HG03045 (cell line): ENCODE results near the gene AUTS2.

ENCODE experiments used
- ATAC-seq: cut with Tn5 transposase; IDR thresholded peaks from one replicate; pipeline ENCODE4 v1.9.1; 2021; ENCODE audit warnings: mild to moderate bottlenecking, moderate library complexity; ENCODE audit not compliant: unreplicated experiment

Gene AUTS2

DNA sequence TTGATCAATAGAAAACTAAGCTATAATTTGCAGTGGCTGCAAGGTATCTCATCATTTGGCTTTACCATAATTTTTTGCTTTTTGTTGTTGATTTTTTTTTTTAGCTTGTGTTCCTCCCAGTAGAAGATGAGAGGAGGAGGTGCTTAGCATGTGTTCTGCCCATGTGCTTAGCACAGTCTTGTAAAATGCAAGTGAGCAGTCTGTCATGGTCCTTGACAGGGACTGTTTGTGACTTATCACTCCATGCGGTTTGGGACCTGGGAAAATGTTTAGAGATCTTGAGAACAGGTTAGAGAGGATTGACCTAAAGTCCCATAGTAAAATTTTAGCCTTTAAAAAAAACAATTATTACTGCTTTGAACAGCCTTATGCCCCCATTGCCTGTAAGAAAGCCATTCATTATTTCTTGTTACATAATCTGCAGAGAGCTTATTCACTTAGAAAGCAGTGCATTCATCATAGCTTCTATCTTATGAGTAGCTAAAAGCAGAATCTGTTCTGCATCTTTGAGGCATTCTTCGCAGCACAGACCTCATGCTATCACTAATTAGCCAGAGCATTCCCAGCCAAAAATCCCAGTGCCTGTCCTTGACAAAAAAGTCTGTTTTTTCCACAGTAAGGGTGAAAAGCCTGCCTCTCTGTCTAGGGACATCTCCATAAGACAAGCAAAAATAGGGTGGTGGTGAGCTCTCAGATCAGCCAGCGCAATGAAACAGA lies 784.9 kb downstream of the AUTS2 start:
- no peak for ATAC-seq

DNA sequence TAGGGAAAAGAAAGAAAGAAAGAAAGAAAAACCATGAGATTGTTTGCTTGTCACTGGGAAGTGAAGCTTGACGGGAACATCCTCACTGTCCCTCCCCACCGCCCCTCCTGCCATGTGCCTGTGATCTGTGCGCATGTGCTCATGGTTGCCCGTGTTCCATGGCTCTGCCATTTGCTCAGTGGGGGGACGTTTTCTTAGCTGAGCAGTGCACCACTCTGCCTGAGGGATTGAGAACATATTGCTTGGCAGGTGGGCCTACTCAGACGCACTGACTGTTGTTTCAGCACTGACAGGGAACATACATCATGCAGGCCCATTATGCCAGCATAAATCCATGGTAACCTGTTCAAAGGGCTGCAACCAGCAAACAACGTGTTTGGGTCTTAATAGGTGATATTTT lies 785.7 kb downstream of the AUTS2 start:
- ATAC-seq, result no peak

DNA sequence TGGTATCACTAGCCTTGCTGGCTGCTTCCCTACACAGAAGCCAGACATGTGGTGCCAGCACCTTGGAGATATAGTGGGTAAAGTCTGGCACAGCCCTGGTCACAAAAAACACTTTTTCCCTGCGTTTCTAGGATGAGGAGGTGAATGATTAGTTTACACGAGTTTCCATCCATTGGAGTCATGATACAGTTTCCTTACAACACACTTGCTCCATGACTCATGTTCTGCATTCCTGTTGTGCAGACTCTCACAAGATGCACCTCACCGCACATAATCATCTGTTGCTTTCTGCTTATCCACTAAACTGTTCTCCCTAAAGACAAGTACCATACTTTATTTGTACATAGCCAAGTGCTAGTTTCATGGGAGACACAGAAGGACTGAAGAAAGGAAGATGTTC lies 786.6 kb downstream of the AUTS2 start:
- ATAC-seq, result no peak

DNA sequence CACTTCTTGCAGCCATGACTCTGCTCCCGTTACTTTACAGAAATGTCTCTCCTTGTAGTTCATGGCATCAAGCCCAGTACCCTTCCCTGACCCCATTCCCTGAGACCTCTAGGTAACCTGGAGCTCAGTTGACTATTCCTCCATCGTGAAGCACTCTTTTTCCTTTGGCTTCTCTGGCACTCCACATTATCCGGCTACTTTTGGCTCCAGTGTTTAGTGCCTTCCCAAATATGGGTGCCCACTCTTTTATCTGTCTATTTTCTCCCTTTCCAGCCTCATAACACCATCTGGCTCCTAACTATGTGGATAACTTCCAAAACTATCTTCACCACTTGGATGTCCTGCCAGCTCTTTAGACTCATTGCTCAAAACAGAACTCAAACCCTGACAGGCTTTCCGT lies 788.9 kb downstream of the AUTS2 start:
- ATAC-seq, result no peak

DNA sequence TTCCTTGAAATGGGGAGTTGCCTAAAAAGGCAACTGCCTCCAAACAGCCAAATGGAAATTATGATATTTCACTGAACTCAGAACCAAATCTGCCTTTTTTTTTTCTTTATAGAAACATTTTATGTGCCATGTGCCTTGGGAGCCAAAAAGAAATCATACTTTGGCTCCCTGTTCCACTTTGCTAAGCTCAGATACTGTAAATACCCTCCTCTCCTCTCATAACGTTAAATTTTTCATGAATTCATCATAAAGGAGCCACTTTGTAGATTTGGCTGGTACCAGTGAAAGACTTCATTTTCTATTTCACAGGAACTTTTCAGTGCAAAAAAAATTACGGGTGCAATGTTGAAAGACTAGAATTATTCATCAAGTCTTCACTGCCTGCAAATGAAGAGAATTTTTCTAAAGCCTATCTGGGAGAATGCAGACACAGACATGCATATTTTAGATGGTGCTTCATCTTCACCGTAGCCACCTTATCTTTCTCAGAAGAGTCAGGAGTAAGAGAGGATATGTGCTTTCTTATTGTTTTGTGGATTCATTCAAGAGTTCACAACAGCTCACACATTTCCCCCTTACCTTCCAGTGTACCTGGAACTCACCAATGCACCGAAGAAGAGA lies 791.4 kb downstream of the AUTS2 start:
- ATAC-seq, result no peak

DNA sequence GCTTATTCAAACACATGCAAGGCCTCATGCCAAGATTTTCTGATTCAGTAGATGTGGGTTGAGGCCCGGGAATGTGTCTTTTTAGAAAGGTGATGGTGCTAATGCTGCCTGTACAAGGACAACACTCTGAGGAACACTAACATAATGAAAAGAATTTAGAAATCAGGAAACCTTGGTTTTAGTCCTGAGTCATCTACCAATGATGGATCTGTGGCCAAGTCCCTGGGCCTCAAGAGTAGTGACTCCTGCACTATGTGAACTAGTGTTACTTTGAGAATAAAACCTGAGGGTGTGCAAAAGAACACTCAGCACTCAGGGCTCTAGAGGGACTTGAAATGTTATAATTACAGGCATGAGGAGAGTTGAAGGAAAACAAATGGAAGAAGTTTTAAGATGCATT lies 792.0 kb downstream of the AUTS2 start:
- ATAC-seq, result no peak

DNA sequence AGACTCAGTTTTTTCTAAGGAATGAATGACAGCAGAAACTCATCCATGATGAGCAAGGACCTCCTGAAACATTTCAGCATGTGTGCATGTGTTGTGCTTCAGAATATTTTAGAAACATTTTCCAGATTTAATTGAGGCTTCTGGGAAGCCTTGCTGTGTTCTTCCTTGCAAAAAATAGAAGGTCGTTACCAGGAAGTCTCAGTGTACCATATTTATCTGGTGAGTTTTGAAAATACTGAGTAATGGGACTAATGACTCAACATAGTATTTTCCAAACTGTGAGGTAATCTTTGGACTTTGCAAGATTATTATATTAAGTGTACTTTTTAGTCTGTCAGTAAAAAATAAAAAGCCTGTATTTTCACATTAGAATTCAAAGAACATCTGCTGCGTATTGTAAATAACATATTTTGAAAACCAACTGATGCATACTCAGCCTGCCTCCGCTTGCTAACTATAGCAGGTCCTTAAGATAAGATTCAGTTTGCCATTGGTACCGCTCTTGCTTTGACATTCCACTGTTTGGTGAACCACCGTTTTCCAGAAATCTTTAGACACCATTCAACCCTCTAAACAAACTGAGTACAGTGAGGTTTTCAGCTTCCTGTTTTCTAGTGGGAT lies 794.1 kb downstream of the AUTS2 start:
- ATAC-seq, result no peak

DNA sequence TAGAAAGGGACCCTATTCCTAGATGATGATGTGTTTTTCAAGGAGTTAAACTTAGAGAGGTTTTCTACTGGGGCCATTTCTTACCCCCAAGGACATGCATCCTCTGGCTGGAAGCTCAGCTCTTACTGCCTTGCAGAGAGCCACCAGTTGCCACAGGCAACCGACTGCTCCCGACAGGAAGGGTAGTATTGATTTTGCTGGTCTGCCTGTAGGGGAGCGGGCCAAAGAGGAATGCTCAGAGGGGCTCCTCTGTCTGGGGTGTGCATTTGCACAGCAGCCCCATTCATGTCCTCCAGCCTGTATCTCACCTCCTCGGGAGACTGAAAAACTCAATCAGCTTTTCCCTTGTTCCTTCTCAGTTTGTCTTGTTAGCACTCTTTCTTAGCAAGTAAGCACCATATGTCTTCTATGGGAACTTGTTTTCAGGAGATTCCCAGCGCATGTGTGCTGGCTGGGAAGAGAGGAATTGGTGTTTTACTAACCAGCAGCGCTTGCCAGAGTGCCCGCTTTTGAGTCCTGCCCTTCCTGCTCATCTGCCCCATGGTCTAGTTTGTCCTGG lies 794.7 kb downstream of the AUTS2 start:
- no peak for ATAC-seq

DNA sequence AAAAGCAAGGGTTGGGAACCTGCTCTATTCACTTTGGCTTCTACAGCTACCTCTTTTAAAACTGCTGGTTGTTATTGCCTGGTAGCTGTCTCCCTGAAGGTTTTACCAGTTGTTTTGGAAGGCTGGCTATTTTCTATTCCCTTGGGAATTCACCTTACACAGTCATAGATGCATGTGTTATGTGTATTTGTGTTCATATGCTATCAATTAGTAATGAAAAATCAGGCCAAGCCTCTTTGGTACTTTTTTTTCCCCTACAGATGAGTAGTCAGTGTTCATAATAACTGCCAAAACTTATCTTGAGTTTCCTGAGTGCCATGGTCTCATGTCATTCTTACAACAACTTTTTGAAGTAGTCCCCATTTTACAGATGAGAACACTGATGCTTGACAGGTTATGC lies 795.7 kb downstream of the AUTS2 start:
- no peak for ATAC-seq

DNA sequence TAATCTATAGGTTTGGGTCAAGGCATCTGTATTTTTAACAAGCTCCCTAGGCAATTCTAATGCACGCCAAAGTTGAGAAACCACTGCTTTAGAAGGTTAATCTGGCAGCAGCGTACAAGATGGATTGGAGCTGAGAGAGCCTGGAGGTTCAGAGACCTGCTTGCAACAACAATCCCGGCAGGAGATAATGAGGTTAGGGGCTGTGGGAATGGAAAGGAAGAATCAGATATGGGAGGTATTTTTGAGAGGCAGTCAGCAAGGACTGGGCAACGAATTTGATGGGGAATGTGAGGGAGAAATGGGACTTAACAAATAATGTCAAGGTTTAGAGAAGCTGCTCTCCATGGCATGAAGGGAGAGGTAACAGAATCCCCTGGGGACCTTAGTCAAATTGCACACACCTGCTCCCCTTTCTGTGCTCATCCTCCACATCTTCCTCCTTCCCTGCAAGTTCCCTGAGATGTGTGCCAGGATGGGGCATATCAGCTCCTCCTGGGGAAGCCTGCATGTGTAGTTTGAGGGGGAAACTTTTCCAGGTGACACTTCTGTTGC lies 802.6 kb downstream of the AUTS2 start:
- ATAC-seq, result no peak

DNA sequence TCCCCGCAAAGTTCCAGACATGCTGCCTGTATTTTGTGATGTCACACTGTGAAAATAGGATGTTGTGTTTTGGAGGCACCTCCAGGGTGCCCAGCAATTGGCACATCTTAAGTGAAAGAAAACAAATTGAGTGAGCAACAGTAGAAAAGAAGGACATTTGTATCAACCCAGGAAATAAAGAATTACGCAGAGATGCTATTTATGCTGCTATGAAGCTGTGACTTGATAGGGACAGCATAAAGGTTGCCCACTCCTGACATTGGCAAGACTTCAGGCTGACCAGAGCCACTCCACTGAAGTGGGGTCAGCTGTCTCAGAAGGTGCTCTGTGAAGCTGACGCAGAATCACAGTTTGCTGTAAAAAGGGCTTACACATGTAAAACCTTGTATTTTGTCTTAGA lies 803.8 kb downstream of the AUTS2 start:
- no peak for ATAC-seq

DNA sequence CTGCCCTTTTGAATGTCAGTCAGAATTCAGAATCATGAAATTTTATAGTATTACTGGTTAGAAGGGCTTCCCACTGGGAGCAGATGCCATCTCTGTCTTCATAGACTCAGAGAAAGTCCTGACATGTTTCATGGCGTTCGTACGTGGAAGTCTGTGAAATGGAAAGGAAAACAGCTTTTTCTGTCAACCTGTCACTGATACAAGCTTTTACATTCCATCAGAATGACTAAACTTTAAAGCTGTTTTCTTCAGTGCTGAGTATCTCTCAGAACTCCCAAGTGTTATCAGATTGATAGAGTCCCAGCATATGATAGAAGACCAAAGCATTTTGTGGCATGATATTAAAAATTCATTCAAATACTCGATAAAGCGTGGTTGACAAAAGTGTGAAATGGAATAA lies 807.0 kb downstream of the AUTS2 start:
- no peak for ATAC-seq

DNA sequence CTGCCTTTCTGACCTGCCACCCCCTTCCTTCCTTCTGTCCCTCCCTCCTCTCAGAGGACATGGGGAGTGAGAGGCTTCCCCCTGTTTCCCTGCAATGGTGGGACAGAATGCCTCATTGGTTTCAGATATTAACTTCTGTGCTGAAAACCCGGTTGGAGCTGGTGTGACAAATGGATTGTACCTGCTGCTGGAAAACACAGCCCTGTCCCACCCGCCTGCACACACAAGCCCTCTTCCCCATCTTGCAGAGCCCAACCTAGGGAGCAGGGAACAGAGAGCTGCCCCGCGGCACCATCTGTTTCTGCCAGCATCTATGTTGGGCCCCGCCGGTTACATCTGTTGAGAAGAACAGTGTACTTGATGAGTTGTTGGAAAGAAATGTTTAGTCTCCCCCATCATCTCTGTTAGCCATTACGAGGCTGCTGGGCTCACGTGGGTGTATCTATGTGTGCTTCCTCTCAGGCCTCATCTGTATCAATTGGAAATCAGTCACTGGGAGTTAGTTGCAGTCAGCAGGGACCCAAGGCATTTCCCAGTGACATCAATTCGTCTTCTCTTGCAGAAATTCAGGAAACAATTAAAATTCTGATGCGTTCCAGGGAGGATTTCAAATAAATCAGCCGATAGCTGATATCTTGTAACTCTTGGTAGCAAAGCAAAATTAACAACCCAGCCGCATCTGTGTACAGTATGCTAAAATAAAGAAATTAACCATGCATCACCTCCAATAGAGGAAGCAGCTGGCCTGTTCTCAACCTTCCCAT lies 808.1 kb downstream of the AUTS2 start:
- no peak for ATAC-seq

DNA sequence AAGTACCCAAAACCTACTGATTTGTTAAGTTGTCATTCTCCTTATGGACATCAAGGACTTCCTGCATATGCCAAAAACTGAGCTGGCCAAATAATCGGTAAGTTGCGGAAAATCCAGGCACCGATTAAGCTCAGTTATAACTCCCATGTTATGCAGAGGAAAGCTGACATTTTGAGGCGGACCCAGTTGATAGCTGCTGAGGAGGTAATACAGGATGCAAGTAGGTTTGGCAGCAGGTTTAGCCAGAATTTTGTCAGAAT lies 808.6 kb downstream of the AUTS2 start:
- no peak for ATAC-seq

DNA sequence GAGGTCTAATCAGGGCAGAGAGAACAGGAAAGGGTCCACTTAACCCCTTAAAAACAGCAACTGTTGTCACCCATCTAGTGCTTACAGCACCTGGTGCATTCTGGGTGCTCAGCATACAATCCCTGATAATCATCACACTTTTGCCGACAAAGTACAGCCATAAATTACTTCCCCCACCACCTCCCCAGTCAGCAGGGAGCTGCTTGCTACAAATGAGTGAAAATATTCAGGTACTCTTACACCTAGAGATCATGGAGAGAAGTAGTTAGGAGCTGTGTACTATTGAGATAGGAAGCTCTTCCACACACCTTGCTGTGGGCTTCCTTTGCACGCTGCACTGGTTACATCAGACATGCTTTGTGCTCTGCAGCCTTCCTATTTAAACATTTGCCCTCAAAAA lies 810.2 kb downstream of the AUTS2 start:
- no peak for ATAC-seq

DNA sequence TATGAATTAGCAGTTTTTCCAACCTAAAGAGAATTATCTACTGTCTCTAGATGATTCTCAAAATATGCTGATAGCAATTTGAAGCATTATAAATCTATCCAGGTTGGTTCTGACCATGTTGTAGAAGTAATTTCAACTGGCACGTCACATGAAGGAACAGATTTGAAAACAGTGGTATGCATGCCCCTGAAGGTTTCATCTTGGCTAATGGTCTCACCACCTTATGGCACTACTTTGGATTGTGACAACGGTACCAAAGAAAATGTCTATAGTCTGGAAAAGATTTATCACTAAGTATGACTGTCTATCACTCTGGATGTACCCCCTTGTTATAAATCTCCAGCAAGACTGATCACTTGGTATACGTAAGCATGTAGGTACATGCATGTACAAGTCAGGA lies 810.6 kb downstream of the AUTS2 start:
- ATAC-seq, result no peak

DNA sequence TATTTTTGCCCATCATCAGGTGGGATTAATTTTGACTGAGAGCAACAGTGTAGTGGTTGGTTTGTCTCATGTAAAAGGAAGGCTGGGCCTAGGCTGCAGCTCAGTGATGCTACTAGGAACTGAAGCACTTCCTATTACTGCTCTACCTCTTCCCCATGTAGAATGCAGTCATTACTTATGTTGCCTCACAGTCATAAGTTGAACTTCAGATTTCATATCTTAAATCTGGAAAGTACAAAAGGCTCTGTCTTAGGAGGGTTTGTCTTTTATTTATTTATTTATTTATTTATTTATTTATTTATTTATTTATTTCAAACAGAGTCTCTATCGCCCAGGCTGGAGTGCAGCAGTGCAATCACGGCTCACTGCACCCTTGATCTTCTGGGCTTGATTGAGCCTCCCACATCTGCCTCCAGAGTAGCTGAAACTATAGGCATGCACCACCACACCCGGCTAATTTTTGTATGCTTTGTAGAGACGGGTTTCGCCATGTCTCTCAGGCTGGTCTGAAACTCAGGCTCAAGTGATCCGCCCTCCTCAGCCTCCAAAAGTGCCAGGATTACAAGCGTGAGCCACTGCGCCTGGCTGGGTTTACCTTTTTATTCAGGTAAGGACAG lies 812.0 kb downstream of the AUTS2 start:
- no peak for ATAC-seq

DNA sequence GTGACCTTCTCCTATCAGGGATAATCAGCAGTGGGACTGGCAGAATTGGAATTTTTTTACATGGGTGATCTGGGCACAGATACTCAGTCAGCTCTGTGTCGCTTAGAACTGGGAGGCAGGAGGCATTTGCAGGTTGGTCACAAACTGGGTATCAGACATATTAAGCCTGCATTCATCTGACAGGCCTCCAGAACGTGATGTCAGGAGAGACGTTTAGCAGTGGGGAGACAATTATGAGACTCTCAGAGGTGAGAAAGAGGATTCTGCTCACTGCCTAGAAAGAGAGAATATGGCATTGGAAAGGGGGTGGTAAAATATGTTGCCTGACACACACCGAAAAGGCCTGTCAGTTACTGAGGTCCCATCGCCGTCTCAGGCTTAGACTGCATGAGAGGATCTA lies 816.1 kb downstream of the AUTS2 start:
- ATAC-seq, result no peak

DNA sequence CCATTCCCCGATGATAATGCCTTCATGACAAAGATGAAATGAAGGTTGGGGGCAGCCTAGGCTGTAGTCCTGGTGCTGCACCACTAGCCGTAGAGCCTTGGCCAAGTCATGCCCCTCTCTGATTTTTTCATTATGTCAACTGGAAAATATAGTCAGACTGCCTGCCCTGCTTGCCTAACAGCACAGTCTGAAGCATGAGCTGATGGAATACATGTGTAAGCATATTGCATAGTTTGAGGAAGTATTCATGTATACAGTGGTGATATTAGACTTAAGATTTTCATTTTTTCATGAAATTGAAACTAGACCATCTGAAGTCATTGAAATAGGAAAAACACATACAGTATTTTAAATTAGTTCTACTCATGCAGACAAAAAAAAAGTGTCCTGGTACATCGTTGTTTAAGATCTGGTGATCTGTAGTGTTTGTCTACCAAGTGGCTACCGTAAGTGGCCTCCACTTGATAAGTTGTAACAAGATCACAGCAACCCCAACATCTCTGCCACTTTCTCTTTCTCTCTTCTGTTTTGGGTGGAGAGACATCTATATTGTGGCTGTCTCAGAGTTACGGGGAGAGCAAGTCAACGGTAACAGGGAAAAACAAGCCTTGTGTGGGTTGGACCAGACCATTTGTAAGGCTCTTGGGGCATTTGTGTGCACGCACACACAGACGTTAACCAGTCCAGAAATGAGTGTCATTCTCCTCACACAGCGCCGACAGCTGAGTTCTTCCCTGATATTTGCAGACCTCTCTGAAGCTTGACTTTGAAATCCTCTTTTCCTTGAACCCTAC lies 817.1 kb downstream of the AUTS2 start:
- peak; percentile 75 for ATAC-seq

DNA sequence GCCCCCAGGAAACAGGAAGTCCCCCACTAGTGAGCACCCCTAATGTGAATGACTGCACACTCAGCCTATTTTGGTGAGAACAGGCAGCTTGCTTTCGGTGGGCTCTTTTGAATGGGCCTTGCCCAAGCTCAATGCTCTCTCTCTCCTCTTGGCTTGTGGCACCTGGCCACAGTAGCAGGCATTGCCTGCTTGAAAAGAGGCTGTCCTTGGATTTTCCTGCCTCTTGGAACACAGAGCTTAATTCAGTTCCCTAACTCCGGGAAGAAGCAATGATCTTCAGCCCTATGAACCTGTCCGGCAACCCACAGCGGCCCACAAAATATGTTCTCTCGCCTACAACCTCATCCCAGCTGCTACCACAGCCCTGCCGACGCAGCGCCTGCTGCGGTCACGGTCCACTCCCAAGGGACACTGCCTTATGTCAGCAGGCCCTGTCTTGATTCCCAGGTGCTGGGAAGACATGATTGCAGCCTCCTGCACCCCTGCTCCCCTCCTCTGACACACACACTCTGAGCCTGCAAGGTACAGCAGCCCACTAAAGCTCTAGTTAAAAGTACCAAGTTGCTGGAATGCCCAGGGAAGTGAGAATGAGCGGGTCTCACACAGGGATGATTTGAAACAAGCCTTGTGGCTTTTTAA lies 818.2 kb downstream of the AUTS2 start:
- no peak for ATAC-seq
